Measurements from ENCODE around the gene TTC12.

Gene TTC12

GRCh38 chr11:113314389-113315301 is at the start of gene TTC12:
Gene TTC12, plus strand, starts transcription at chr11:113314583. Its CDS starts 1,675 bp downstream, at chr11:113316258.
- peak; percentile 97 for DNase-seq

- no peak for DNase-seq
These were observed 49.0 kb upstream of the TTC12 start for GRCh38 chr11:113265362-113265761.

- DNase-seq, result no peak
These were observed 46.9 kb upstream of the TTC12 start for GRCh38 chr11:113267493-113267892.

GRCh38 chr11:113269096-113269495 is 45.3 kb upstream of the TTC12 start:
- DNase-seq, result no peak

GRCh38 chr11:113269636-113270035 is 44.7 kb upstream of the TTC12 start:
- DNase-seq, result no peak

- DNase-seq, result no peak
These were observed 44.3 kb upstream of the TTC12 start for GRCh38 chr11:113270080-113270479.

- no peak for DNase-seq
These were observed 42.7 kb upstream of the TTC12 start for GRCh38 chr11:113271551-113272245.

- no peak for DNase-seq
These were observed 42.1 kb upstream of the TTC12 start for GRCh38 chr11:113272281-113272680.

GRCh38 chr11:113272927-113273615 is 41.3 kb upstream of the TTC12 start:
- DNase-seq, result no peak

- DNase-seq, result no peak
These were observed 40.7 kb upstream of the TTC12 start for GRCh38 chr11:113273720-113274119.

GRCh38 chr11:113274713-113275582 is 39.4 kb upstream of the TTC12 start:
- DNase-seq, result no peak

GRCh38 chr11:113275602-113276001 is 38.8 kb upstream of the TTC12 start:
- DNase-seq, result no peak

GRCh38 chr11:113276466-113276865 is 37.9 kb upstream of the TTC12 start:
- no peak for DNase-seq

GRCh38 chr11:113277907-113278306 is 36.5 kb upstream of the TTC12 start:
- DNase-seq, result no peak

GRCh38 chr11:113278481-113278880 is 35.9 kb upstream of the TTC12 start:
- DNase-seq, result no peak

GRCh38 chr11:113278925-113279324 is 35.5 kb upstream of the TTC12 start:
- DNase-seq, result no peak

- DNase-seq, result no peak
These were observed 34.8 kb upstream of the TTC12 start for GRCh38 chr11:113279591-113279990.

- no peak for DNase-seq
These were observed 33.2 kb upstream of the TTC12 start for GRCh38 chr11:113281052-113281725.

GRCh38 chr11:113282898-113283437 is 31.4 kb upstream of the TTC12 start:
- no peak for DNase-seq

GRCh38 chr11:113283881-113284280 is 30.5 kb upstream of the TTC12 start:
- no peak for DNase-seq

GRCh38 chr11:113286009-113286408 is 28.4 kb upstream of the TTC12 start:
- no peak for DNase-seq
